ENCODE data around the gene SDCCAG8. TPM values are rescaled to one million over a fixed set of nuclear protein-coding genes. Genes with fewer than 3 reads are reported as not detected.

Gene SDCCAG8
- total RNA-seq, 1 donor from 2014 or later = 31.6 TPM

- no peaks in the 10 kb centered on the region for H3K27me3 Mint-ChIP-seq
- H3K4me3 Mint-ChIP-seq (ENCODE audit: low read depth) = no peak overlapping the region
Observed at GRCh38 chr1:243218059-243218458, 37.8 kb upstream of the SDCCAG8 start.

GRCh38 chr1:243227622-243228021 lies 28.2 kb upstream of the SDCCAG8 start:
- Mint-ChIP-seq H3K4me1 (ENCODE audit: low read depth) (no peaks in the 10 kb centered on the region), H3K36me3 (ENCODE audit: insufficient read depth) (peaks cover 46% of the 10 kb centered on the region), H3K9me3 (ENCODE audit: low read depth) (peaks cover 27% of the 10 kb centered on the region), H3K27me3 (no peaks in the 10 kb centered on the region), H3K4me3 (ENCODE audit: low read depth) (no peak overlapping the region), H3K27ac (no peak overlapping the region)
- DNase-seq (ENCODE audit: low spot score, unreplicated experiment) = no peak
- TF ChIP-seq CTCF (IDR thresholded peaks at IDR 0.05; ENCODE audit: unreplicated experiment) = no peak

More at GRCh38 chr1:243218059-243218458, 37.8 kb upstream of the SDCCAG8 start:
- peaks cover 44% of the 10 kb centered on the region for H3K36me3 Mint-ChIP-seq (ENCODE audit: insufficient read depth)
- H3K27ac Mint-ChIP-seq = no peak overlapping the region
- H3K9me3 Mint-ChIP-seq (ENCODE audit: low read depth) = peaks cover 4% of the 10 kb centered on the region
- DNase-seq (ENCODE audit: low spot score, unreplicated experiment) = no peak
- H3K4me1 Mint-ChIP-seq (ENCODE audit: low read depth) = no peaks in the 10 kb centered on the region
- TF ChIP-seq CTCF (IDR thresholded peaks at IDR 0.05; ENCODE audit: unreplicated experiment) = no peak

GRCh38 chr1:243229526-243229925 lies 26.3 kb upstream of the SDCCAG8 start:
- Mint-ChIP-seq H3K4me1 (ENCODE audit: low read depth) (no peaks in the 10 kb centered on the region), H3K9me3 (ENCODE audit: low read depth) (peaks cover 32% of the 10 kb centered on the region), H3K36me3 (ENCODE audit: insufficient read depth) (peaks cover 48% of the 10 kb centered on the region), H3K27ac (no peak overlapping the region), H3K4me3 (ENCODE audit: low read depth) (no peak overlapping the region), H3K27me3 (no peaks in the 10 kb centered on the region)
- DNase-seq (ENCODE audit: low spot score, unreplicated experiment) = no peak
- TF ChIP-seq CTCF (IDR thresholded peaks at IDR 0.05; ENCODE audit: unreplicated experiment) = no peak

GRCh38 chr1:243230914-243231313 lies 24.9 kb upstream of the SDCCAG8 start:
- Mint-ChIP-seq H3K36me3 (ENCODE audit: insufficient read depth) (peaks cover 55% of the 10 kb centered on the region), H3K4me1 (ENCODE audit: low read depth) (no peaks in the 10 kb centered on the region), H3K9me3 (ENCODE audit: low read depth) (peaks cover 38% of the 10 kb centered on the region), H3K27me3 (no peaks in the 10 kb centered on the region), H3K27ac (no peak overlapping the region), H3K4me3 (ENCODE audit: low read depth) (no peak overlapping the region)
- TF ChIP-seq CTCF (IDR thresholded peaks at IDR 0.05; ENCODE audit: unreplicated experiment) = no peak
- no peak for DNase-seq (ENCODE audit: low spot score, unreplicated experiment)

- peaks cover 35% of the 10 kb centered on the region for H3K9me3 Mint-ChIP-seq (ENCODE audit: low read depth)
- no peaks in the 10 kb centered on the region for H3K27me3 Mint-ChIP-seq
- peaks cover 66% of the 10 kb centered on the region for H3K36me3 Mint-ChIP-seq (ENCODE audit: insufficient read depth)
- TF ChIP-seq CTCF (IDR thresholded peaks at IDR 0.05; ENCODE audit: unreplicated experiment) = no peak
- no peak overlapping the region for H3K27ac Mint-ChIP-seq
- DNase-seq (ENCODE audit: low spot score, unreplicated experiment) = no peak
- no peaks in the 10 kb centered on the region for H3K4me1 Mint-ChIP-seq (ENCODE audit: low read depth)
- no peak overlapping the region for H3K4me3 Mint-ChIP-seq (ENCODE audit: low read depth)
Observed at GRCh38 chr1:243233908-243234307, 21.9 kb upstream of the SDCCAG8 start.
